LNCAP (cell line): ENCODE data around the gene SLC28A1.

Experiments
- CTCF ChIP-seq: fragments of 450-650 bp; IDR thresholded peaks from 2 replicates; pipeline ENCODE4 v1.5.1; 2017; ENCODE audit warnings: mild to moderate bottlenecking

Gene SLC28A1

GRCh38 chr15:84862214-84862975, 22.1 kb upstream of the SLC28A1 start:
- no peak for TF ChIP-seq CTCF

- no peak for TF ChIP-seq CTCF
These were observed 20.7 kb upstream of the SLC28A1 start for GRCh38 chr15:84863565-84864443.

- no peak for TF ChIP-seq CTCF
These were observed 20.0 kb upstream of the SLC28A1 start for GRCh38 chr15:84864444-84864795.

GRCh38 chr15:84865074-84865569, 19.3 kb upstream of the SLC28A1 start:
- TF ChIP-seq CTCF, result no peak

- TF ChIP-seq CTCF, result no peak
These were observed 16.2 kb upstream of the SLC28A1 start for GRCh38 chr15:84868037-84868880.

- no peak for TF ChIP-seq CTCF
These were observed 15.0 kb upstream of the SLC28A1 start for GRCh38 chr15:84869510-84869909.

- TF ChIP-seq CTCF, result no peak; the same call in 1 of the 2 replicates
These were observed 13.0 kb upstream of the SLC28A1 start for GRCh38 chr15:84871428-84871985.
